ENCODE data around the gene AMT.

DNA sequence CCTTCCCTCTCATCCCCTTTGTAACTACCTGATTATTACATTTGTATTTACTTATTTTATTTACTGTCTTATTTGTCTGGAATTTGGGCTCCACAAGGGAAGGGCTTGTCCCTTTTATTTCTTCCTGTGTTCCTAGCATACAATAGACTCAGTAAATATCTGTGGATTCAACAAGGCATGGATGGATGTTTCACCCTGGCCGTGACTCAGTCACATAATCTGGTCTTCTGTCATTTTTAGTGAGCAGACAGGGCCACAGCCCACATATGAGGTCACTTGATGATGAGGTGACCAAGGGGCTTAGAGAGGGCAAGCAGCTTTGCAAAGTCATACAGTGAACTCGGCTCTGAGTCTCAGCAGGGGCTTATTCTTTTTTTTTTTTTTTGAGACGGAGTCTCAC, 39.9 kb upstream of the AMT start:
- no peak for TF ChIP-seq SIN3A (IDR thresholded peaks at IDR 0.05; ENCODE audit: borderline replicate concordance, insufficient read depth, low read length)
- TF ChIP-seq POLR2AphosphoS5 (IDR thresholded peaks at IDR 0.05; ENCODE audit: low read depth, low read length): no peak
- no peak for TF ChIP-seq TAF1 (IDR thresholded peaks at IDR 0.05; ENCODE audit: borderline replicate concordance, insufficient read depth, low read length)
- TF ChIP-seq, protein P1, sequence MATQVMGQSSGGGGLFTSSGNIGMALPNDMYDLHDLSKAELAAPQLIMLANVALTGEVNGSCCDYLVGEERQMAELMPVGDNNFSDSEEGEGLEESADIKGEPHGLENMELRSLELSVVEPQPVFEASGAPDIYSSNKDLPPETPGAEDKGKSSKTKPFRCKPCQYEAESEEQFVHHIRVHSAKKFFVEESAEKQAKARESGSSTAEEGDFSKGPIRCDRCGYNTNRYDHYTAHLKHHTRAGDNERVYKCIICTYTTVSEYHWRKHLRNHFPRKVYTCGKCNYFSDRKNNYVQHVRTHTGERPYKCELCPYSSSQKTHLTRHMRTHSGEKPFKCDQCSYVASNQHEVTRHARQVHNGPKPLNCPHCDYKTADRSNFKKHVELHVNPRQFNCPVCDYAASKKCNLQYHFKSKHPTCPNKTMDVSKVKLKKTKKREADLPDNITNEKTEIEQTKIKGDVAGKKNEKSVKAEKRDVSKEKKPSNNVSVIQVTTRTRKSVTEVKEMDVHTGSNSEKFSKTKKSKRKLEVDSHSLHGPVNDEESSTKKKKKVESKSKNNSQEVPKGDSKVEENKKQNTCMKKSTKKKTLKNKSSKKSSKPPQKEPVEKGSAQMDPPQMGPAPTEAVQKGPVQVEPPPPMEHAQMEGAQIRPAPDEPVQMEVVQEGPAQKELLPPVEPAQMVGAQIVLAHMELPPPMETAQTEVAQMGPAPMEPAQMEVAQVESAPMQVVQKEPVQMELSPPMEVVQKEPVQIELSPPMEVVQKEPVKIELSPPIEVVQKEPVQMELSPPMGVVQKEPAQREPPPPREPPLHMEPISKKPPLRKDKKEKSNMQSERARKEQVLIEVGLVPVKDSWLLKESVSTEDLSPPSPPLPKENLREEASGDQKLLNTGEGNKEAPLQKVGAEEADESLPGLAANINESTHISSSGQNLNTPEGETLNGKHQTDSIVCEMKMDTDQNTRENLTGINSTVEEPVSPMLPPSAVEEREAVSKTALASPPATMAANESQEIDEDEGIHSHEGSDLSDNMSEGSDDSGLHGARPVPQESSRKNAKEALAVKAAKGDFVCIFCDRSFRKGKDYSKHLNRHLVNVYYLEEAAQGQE (IDR thresholded peaks at IDR 0.05; ENCODE audit: insufficient read depth in 1 of 2, low read depth in 2 of 2, low read length in 2 of 2): no peak

Data from PFSK-1 (cell line).